Fibroblast of lung (primary cell): ENCODE data around the gene BLZF1.

Experiments
- EZH2 ChIP-seq: IDR thresholded peaks from 2 replicates; pipeline ENCODE4 v1.5.1; 2012; ENCODE audit warnings: low read length, control low read depth, mild to moderate bottlenecking; ENCODE audit errors: missing control alignments
- TF ChIP-seq, protein P1 (sequence below), 2 donors: IDR thresholded peaks in 1 of 2; conservative IDR thresholded peaks in 1 of 2; 1 replicate in 1 of 2; 2 replicates in 1 of 2; pipeline ENCODE4 v1.5.1; 2011 to 2012; ENCODE audit warnings: low read length in 2 of 2, control low read depth in 1 of 2, inconsistent platforms in 1 of 2, low read depth in 1 of 2, mild to moderate bottlenecking in 1 of 2

- TF ChIP-seq, protein P1, sequence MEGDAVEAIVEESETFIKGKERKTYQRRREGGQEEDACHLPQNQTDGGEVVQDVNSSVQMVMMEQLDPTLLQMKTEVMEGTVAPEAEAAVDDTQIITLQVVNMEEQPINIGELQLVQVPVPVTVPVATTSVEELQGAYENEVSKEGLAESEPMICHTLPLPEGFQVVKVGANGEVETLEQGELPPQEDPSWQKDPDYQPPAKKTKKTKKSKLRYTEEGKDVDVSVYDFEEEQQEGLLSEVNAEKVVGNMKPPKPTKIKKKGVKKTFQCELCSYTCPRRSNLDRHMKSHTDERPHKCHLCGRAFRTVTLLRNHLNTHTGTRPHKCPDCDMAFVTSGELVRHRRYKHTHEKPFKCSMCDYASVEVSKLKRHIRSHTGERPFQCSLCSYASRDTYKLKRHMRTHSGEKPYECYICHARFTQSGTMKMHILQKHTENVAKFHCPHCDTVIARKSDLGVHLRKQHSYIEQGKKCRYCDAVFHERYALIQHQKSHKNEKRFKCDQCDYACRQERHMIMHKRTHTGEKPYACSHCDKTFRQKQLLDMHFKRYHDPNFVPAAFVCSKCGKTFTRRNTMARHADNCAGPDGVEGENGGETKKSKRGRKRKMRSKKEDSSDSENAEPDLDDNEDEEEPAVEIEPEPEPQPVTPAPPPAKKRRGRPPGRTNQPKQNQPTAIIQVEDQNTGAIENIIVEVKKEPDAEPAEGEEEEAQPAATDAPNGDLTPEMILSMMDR (conservative IDR thresholded peaks at IDR 0.05 in 1 of 2, IDR thresholded peaks at IDR 0.05 in 1 of 2; ENCODE audit: low read depth in 1 of 2, low read length in 2 of 2): no peak
- no peak for TF ChIP-seq EZH2
These were observed 42.9 kb upstream of the BLZF1 start for GRCh38 chr1:169325117-169325516.
